Chondrocyte (in vitro differentiated cells): ENCODE data around the gene THAP8. TPM values are rescaled to one million over a fixed set of nuclear protein-coding genes. Genes with fewer than 3 reads are reported as not detected.
A peak's percentile ranks its signal among the peaks of the same experiment; 100 is the strongest.

ENCODE experiments used
- DNase-seq: peaks from one replicate; pipeline ENCODE4 v3.0.0; 2021; ENCODE audit warnings: mixed read lengths, low spot score
- H3K27ac Mint-ChIP-seq: one replicate; pipeline ENCODE4 v1.8.0; 2021; ENCODE audit warnings: mild to moderate bottlenecking, moderate library complexity, mixed read lengths; ENCODE audit not compliant: unreplicated experiment
- H3K27me3 Mint-ChIP-seq: 2 replicates; pipeline ENCODE4 v1.8.0; 2021; ENCODE audit warnings: low read depth, mixed read lengths
- H3K36me3 Mint-ChIP-seq: 2 replicates; pipeline ENCODE4 v1.8.0; 2021; ENCODE audit warnings: low read depth, mixed read lengths
- H3K4me1 Mint-ChIP-seq: 2 replicates; pipeline ENCODE4 v1.8.0; 2021; ENCODE audit warnings: low read depth, mild to moderate bottlenecking, mixed read lengths
- H3K4me3 Mint-ChIP-seq: one replicate; pipeline ENCODE4 v1.8.0; 2021; ENCODE audit warnings: mild to moderate bottlenecking, moderate library complexity, mixed read lengths; ENCODE audit not compliant: unreplicated experiment
- H3K9me3 Mint-ChIP-seq: 2 replicates; pipeline ENCODE4 v1.8.0; 2021; ENCODE audit warnings: low read depth, mixed read lengths
- CTCF ChIP-seq: fragments of 200-600 bp; sonication (generic); IDR thresholded peaks from 2 replicates; pipeline ENCODE4 v1.5.0; 2021; ENCODE audit warnings: antibody characterized with exemption, mild to moderate bottlenecking, moderate library complexity
- total RNA-seq: library from RNA; stranded (reverse); gene quantifications from 3 replicates; pipeline ENCODE4 v1.2.1, GENCODE V29; 2021

THAP8 gene
- total RNA-seq, 1 donor from 2014 or later, result 8.9 TPM

- Mint-ChIP-seq H3K4me1 (peaks cover 27% of the 10 kb centered on the region), H3K9me3 (no peaks in the 10 kb centered on the region), H3K27ac (peak within 1 kb of the TSS; percentile 96), H3K4me3 (peak within 1 kb of the TSS; percentile 99), H3K27me3 (no peaks in the 10 kb centered on the region), H3K36me3 (peaks cover 4% of the 10 kb centered on the region)
- peak; percentile 99 for DNase-seq
- peak; percentile 20 for TF ChIP-seq CTCF
Observed at GRCh38 chr19:36014012-36014924, 39.8 kb downstream of the THAP8 start, which contains the start of gene ALKBH6. Gene ALKBH6 (minus strand): TSS chr19:36014213. CDS start chr19:36013397, 816 bp downstream.

- DNase-seq, result no peak
Observed at GRCh38 chr19:36013280-36014011, 40.6 kb downstream of the THAP8 start.

GRCh38 chr19:36010402-36010801 lies 43.7 kb downstream of the THAP8 start:
- H3K36me3 Mint-ChIP-seq, result no peaks in the 10 kb centered on the region
- no peaks in the 10 kb centered on the region for H3K9me3 Mint-ChIP-seq
- no peaks in the 10 kb centered on the region for H3K27me3 Mint-ChIP-seq
- no peak for DNase-seq
- H3K27ac Mint-ChIP-seq, result no peak overlapping the region
- peaks cover 33% of the 10 kb centered on the region for H3K4me1 Mint-ChIP-seq
- H3K4me3 Mint-ChIP-seq, result peak overlapping the region; percentile 31
- no peak for TF ChIP-seq CTCF

More at GRCh38 chr19:36013280-36014011, 40.6 kb downstream of the THAP8 start:
- H3K9me3 Mint-ChIP-seq, result no peaks in the 10 kb centered on the region
- H3K27ac Mint-ChIP-seq, result peak overlapping the region; percentile 96
- no peaks in the 10 kb centered on the region for H3K27me3 Mint-ChIP-seq
- TF ChIP-seq CTCF, result no peak
- peaks cover 4% of the 10 kb centered on the region for H3K36me3 Mint-ChIP-seq
- H3K4me1 Mint-ChIP-seq, result peaks cover 32% of the 10 kb centered on the region
- H3K4me3 Mint-ChIP-seq, result peak overlapping the region; percentile 99

GRCh38 chr19:36009633-36010379 lies 44.3 kb downstream of the THAP8 start:
- peak overlapping the region; percentile 69 for H3K4me3 Mint-ChIP-seq
- no peaks in the 10 kb centered on the region for H3K27me3 Mint-ChIP-seq

More at GRCh38 chr19:36009633-36010379, 44.3 kb downstream of the THAP8 start:
- DNase-seq, result no peak
- no peak for TF ChIP-seq CTCF
- Mint-ChIP-seq H3K4me1 (peaks cover 31% of the 10 kb centered on the region), H3K9me3 (no peaks in the 10 kb centered on the region), H3K27ac (peak overlapping the region; percentile 22), H3K36me3 (no peaks in the 10 kb centered on the region)
